ENCODE measurements around the gene LRRC40. TPM values are rescaled to one million over a fixed set of nuclear protein-coding genes. Genes with fewer than 3 reads are reported as not detected.
A peak's percentile ranks its signal among the peaks of the same experiment; 100 is the strongest.

LRRC40 gene
- total and polyA plus RNA-seq, 9 of the 15 experiments (the other 6 are each of a cell fraction or from before 2014, with no cell fraction given): 16.1 to 36.2 (median 30.9) TPM

DNA sequence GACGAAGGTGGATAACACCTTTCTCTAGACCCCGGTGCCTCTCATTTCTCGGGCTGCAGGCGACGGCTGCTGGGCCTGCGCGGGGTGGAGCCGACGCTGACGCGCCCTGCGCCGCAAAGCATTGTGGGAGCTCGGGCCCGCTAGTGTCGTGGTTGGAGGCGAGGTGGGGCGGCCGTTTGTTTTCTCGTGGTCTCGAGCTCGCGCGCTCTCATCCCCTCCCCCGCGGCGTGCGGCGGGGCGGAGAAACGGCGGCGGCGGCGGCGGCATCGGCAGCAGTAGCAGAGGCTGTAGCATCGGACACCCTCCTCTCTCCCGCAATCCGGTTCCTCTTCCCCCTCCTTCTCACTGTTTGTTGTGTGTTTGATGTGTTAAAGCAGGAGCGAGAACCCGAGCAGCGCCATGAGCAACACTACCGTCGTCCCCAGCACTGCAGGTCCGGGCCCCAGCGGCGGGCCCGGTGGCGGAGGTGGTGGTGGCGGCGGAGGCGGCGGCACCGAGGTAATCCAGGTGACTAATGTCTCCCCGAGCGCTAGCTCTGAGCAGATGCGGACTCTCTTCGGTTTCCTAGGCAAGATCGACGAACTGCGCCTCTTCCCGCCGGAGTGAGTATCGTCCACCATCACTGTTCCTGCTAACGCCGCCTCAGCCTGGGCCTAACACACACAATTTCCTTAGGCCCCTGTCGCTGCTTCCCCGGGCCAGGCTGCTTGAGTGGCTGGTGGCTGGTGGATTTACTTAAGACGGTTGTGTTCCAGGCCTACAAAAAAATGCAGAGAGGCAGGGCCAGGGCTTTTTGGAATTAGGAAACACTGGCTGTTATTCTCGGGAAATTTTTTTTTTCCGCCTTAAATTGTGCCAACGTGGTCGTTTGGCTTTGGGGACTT lies 16.1 kb upstream of the LRRC40 start, which contains the start of gene SRSF11 (continued):
- TF ChIP-seq TRIM25 (IDR thresholded peaks at IDR 0.05; ENCODE audit: borderline replicate concordance): no peak
- TF ChIP-seq SP1 (CRISPR knock-in tag; IDR thresholded peaks at IDR 0.05): peak; percentile 82
- TF ChIP-seq GABPB2 (CRISPR knock-in tag; conservative IDR thresholded peaks at IDR 0.05): no peak
- no peak for TF ChIP-seq ZNF212 (CRISPR knock-in tag; IDR thresholded peaks at IDR 0.05)
- TF ChIP-seq ZNF184 (CRISPR knock-in tag; IDR thresholded peaks at IDR 0.05): no peak
- TF ChIP-seq ZNF707 (CRISPR knock-in tag; conservative IDR thresholded peaks at IDR 0.05): no peak
- peak; percentile 46; the same call in 1 of the 2 replicates for TF ChIP-seq ZBTB7A (IDR thresholded peaks at IDR 0.05; ENCODE audit: borderline replicate concordance, control insufficient read depth, low read depth, low read length)
- TF ChIP-seq MCM3 (IDR thresholded peaks at IDR 0.05): no peak
- TF ChIP-seq ZNF140 (CRISPR knock-in tag; IDR thresholded peaks at IDR 0.05): no peak
- no peak for TF ChIP-seq SAFB2 (IDR thresholded peaks at IDR 0.05; ENCODE audit: borderline replicate concordance, low read depth, low read length, severe bottlenecking)
- peak; percentile 76; the same call in 1 of the 2 replicates for TF ChIP-seq MITF (IDR thresholded peaks at IDR 0.05)
- TF ChIP-seq KLF16 (IDR thresholded peaks at IDR 0.05): no peak
- no peak for TF ChIP-seq TSHZ1 (CRISPR knock-in tag; IDR thresholded peaks at IDR 0.05)
- TF ChIP-seq BRF2 (IDR thresholded peaks at IDR 0.05; ENCODE audit: borderline replicate concordance, insufficient read depth, insufficient read length): no peak
- peak; percentile 26; the same call in 1 of the 2 replicates for TF ChIP-seq NBN (IDR thresholded peaks at IDR 0.05; ENCODE audit: low read depth)
- TF ChIP-seq SRSF3 (IDR thresholded peaks at IDR 0.05; ENCODE audit: insufficient read depth, low read length): no peak
- TF ChIP-seq MNT (conservative IDR thresholded peaks at IDR 0.05): peak; percentile 82 to 93
- no peak for TF ChIP-seq ERF (CRISPR knock-in tag; IDR thresholded peaks at IDR 0.05)
